ENCODE results near the gene CITED4.

The CITED4 gene

DNA sequence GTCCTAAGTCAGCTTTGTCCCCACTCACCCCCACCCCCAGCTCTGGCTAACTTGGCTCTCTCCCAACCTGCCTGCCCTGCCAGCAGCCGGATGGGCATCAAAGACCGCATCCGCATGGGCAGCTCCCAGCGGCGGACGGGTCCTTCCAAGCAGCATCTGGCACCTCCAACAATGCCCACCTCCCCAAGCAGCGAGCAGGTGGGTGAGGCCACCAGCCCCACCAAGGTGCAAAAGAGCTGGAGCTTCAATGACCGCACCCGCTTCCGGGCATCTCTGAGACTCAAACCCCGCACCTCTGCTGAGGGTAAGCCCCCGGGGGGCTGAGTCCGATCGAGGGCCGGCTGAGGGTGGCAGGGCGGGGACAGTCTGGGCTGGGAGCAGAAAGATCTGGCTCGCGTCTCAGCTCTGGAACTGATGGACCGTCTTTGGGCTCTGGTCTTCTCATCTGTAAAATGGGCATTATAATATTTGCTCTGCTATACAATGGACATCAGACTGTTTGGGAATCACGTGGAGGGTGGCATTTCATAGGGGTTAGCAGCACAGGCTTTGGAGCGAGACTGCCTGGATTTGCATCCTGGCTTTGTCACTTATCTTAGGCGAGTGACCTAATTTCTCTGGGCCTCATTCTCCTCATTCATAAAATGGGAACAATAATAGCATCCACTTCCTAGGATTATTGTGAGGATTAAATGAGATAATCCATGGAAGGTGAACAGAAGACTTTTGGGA lies 31.0 kb downstream of the CITED4 start:
- DNase-seq, result no peak

DNA sequence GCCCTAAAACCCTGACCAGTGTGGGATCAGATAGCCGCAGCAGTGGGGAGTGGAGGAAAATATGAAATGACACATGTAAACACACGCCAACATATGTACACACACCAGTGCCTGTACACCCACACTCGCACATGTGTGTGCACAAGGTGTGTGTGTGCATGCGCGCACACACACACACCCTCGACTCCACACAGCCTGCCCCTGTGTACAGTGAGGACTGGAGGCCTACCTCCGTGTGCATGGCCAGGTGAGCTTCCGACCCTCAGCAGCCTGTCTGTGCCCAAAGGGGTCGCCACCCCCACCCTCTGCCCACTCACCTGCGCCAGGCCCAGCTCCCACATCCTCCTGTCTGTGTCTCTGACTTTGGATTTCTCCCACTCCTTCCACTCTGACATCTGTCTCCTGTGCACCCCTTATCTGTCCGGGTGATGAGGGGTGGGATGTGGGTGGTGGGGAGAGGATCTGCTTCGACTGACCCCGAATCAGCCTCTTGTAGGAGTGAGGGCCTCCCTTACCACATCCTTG lies 31.7 kb downstream of the CITED4 start:
- DNase-seq, result no peak

DNA sequence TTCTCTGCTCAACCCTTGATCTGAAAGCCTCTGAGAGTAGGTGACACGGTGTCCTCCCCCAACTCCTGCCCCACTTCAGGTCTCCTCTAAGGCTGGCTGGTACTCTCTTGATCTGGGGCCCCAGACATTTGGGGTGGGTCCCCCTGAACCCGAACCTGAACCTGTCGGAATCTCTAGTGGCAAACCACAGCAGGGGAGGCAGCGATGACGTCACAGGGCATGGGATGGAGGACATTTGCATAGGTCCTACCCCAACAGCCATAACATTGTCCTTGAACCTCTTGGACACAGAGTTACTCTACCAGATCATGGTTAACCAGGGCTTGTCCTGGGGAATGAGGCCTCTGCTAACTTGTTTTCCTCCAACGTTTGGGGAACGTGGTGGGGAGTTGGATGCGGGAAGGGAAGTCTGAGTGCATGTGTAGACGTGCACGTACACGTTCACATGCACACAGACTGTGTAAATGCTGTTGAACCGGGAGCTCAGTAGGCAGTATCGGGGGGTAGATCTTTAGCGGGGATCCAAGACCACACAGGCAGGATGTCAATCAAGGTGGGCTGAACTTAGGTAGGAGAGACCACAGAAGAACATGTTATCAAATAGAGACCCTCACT lies 32.4 kb downstream of the CITED4 start:
- no peak for DNase-seq

DNA sequence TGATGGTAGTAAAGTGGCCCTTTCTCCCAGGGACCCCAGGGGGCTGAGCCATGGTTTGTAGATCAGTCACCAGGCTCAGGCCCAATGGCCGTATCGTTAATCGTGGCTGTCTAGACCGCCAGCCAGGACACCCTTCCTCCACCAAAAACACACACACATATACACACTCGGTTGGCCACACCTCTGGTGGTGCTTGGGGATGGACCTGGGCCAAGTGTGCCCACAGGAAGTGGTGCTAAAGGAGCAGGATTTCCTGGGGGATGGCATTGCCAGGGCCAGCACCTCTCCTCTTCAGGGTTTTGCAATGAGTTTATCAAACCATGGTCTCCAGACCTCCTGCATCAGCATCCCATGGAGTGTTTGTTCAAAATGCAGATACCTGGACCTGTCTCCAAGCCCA lies 36.2 kb downstream of the CITED4 start:
- no peak for DNase-seq

DNA sequence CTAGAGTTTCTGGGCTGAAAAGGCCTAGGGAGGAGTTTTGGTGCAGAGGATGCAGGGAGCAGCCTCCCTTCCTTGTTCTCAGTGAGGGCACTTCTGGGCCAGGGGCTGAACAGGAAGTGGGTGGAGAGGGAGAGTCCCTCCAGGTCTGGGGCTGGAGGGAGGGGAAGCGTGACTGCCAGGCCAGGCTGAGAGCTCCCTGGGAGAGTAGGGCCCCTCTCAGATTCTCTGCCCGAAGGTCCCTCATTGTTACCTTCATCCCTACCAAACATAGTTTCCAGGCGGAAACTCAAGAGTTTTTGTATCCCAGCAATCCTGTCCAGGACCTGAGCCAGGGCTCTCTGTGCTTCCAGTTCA lies 36.8 kb downstream of the CITED4 start:
- no peak for DNase-seq

DNA sequence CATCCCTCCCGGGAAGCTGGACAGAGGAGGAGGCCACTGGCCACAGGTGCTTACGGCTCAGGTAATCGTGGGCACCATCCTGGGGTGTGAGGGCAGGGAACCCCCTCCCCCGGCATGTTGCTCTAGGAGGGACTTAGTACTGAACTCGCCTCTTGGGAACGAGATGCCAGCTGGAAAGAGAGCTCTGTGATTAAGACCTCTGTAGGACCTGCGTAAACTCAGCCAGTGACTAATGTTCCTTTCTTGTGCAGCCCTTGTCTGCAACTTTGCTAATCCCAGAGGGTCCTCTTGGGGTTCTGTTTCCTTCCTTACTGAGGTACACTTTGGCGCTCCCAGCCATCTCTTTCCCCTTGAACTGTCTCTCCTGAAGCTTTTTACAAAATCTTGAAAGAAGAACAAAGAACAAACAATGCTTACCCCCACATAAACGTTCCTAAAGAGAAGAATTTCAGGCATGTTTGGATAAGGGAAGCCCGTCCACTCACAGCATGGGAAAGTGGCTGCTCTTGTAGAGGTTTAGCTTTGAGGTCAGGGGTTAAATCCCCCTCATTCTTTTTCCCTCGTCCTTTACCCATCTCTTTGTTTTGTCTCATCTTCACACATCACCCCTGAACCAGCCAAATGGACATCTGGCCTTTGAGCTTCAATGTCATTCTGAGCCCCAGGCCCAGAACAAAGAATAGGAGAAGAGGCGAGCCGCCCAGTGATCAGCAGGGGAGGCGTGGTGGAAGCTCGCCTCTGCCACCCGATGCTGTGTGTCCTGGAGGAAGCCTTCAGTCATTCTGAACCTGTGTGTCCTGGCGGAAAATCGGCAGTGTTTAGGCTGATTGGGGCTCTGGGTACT lies 37.4 kb downstream of the CITED4 start:
- no peak for DNase-seq

DNA sequence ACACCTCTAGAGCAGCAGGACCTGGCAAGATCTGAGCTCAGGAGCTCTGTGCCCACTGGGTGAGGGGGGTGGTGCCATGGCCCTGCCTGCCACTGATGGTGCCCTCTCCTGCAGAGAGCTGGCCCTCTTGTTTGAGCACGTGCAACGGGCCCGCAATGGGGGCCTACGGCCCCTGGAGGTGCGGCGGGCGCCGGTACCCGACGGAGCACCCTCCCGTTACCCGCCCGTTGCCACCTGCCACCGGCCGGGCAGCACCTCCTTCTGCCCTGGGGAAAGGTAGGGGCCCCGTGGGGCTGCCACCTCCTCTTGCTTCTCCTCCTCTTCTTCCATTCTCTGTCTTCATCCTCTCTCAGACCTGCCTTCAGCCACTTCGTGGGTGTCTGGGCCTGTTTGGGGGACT lies 38.2 kb downstream of the CITED4 start:
- no peak for DNase-seq

DNA sequence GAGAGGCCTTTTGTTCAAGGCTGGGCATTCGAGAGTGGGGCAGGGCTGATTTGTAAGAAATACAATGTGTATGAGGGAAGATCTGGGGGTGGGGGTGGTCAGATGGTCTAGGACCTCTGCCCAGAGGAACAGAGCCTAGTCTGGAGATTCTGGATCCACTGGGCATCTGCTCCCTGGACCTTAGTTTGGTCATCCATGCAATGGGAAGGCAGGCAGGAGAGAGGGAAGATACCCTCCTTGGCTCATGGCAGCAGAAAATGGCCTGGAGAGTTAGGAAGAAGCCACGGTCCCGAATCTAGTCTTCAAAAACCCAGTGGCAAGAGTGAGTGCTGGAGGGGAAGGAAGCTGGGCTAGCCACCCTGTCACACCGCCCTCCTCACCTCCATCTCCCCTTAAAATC lies 38.8 kb downstream of the CITED4 start:
- DNase-seq, result no peak

DNA sequence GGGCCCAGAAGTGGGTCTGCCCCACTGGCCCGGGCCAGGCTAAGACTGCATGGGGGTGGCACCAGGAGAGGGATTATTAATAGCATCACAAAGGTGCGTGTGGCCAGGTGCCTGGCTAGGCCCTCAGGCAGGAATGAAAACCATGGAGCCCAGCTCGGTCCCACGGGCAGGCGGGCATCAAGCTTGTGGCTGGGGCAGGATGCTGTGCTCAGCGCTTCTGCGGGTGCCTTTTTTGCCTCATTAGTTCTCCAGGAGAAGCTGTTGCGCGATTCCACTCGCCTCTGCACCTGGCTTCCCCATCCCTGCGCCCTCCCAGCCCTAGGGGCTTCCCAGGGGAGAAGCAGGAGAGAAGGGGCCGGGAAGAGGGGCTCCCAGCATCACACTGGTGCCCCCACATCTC lies 39.3 kb downstream of the CITED4 start:
- DNase-seq, result no peak

DNA sequence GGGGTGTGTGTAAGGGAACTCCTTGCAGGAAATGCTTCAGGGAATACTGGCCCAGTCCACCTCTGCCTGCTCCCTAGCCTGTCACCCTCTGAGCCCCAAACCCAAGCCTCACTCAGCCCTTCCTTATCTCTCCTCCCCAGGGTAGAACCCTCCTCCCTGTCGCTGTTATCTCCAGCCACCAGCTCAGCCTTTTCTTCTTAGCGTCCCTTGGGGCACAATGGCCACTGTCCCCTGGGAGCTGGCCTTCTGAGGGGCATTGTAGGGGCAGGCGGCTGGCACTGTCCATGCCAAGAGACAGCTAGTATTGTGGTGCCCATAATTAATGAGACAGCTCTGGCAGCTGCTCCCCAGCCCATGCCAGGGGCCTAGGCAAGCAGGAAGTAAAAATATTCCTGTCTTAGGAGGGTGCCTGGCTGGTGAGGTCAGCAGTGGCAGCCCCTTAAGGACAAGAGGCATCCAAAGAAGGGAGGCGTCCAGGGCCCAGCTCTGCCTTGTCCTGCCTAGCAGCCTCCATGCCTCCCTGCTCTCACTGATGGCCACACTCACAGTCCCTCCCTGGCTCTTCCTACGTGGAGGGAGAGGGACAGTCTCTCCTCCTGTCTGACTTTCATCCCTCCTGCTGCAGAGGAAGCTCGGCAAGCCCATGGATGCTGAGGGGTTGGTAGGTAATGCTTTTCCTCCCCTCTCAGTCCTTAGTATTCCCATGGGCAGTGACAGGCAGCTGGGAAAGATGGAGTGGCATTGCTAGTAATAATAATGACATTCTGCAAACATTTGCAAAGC lies 41.1 kb downstream of the CITED4 start:
- DNase-seq, result no peak

DNA sequence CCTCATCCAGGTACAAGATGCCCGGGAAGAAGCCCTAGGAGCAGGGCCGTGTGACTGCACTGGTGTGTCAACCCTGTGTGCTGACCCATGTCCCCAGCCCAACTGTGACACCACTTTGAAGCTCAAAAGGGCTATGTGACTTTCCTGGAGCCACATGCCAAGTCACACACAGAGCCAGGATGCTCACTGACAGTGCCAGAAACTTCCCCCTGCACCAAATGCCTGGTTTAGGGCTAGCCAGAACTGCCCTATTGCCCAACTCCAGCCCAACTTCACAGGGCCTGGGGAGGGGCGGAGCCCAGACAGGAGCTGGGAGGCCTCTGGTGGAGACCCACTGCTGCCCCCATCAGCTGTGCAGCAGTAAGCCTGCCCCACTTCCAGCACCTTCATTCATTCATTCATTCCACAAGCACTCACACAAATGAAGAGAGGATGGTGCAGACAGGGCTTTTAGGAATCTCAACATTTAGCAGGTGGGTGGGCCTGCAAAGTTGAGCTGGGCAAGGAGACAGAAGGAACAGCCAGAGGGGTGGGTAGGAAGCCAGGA lies 41.8 kb downstream of the CITED4 start:
- no peak for DNase-seq

DNA sequence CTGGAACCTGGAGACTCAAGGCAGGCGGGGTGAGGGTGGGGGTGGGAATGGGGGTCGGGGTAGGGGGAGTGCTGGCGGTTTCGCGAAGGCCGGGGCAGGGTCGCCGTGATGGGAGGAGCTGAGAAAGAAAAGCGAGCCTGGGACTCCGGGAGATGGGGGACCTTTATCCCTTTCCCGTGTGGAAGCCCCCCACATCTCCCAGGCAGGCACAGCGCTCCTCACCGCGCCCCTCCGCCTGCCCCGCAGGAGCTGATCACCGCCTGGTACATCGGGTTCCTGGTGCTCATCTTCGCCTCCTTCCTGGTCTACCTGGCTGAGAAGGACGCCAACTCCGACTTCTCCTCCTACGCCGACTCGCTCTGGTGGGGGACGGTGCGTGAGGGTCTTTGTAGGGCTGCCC lies 43.1 kb downstream of the CITED4 start:
- DNase-seq, result no peak

DNA sequence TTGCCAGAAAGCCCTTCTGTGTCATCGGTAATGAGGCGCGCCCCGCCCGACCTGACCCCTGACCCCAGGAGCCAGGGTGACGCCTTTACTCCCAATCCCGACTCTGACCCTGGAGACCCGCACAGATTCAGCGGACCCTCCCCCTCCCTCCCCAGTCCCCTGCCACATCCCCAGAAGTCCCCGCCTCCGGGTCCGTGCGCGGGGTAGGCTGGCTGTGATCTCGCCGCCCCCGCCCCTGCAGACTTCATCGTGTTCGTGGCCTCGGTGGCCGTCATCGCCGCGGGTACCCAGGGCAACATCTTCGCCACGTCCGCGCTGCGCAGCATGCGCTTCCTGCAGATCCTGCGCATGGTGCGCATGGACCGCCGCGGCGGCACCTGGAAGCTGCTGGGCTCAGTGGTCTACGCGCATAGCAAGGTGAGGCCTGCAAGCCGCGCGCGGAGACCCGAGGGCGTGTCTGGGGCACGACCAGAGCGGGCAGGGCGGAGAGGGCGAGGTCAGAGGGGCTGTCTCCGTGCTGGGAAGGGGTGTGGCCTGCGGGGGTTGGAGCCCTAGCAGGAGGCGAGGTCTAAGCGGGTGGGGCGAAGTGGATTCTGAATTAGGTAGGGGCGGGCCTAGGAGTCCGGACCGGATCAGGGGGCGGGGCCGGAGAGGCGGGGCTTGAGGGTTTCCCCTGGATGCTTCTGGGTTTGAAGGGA lies 43.8 kb downstream of the CITED4 start:
- DNase-seq, result peak; percentile 91

DNA sequence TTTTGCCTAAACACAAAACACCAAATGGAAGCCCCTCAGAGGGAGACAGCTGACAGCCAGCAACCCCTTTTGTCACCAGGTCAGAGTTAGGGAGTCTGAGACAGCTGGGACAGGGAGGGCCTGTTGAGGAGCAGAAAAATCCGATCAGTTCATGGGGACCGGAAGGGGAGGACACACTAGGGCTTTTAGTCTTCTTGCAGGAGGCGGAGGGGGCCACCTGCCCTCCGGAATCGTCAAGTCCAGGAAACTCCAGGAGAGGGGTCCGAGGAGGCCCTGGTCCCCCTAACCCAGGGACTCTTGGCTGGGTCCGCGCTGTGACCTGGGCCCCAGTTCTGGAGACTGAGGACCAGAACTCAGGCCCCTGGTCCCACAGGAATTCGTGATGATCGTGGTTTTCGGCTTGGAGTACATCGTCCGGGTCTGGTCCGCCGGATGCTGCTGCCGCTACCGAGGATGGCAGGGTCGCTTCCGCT lies 44.3 kb downstream of the CITED4 start:
- no peak for DNase-seq

DNA sequence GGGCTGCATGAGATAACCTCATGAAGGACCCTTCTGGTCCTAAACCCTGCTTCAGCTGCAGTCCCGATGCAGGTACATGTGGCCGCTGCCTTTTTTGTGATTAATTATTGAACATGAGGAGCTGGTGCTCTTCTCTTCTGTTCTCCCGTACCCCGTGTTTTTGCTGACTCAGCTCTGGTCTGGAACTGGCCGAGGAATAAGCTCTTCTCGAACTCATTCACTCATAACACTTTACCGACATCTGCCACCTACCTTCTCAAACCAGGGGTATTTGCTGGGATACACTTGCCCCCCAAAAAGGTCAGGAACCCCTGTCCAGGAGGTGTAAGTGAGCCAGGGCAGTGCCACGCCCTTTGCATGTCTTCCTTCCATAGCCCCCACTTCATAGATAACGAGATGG lies 46.7 kb downstream of the CITED4 start:
- DNase-seq, result no peak
